Measurements from ENCODE around the gene HOXA7.

HOXA7 gene

GRCh38 chr7:27182285-27182841 lies 25.9 kb upstream of the HOXA7 start:
- DNase-seq (ENCODE audit: low read depth) = no peak

- no peak for DNase-seq (ENCODE audit: low read depth)
Observed at GRCh38 chr7:27181795-27182275, 25.4 kb upstream of the HOXA7 start.

- no peak for DNase-seq (ENCODE audit: low read depth)
Observed at GRCh38 chr7:27180431-27181420, 24.3 kb upstream of the HOXA7 start.

GRCh38 chr7:27179503-27180430 lies 23.3 kb upstream of the HOXA7 start:
- DNase-seq (ENCODE audit: low read depth) = peak; percentile 38

GRCh38 chr7:27179030-27179429 lies 22.6 kb upstream of the HOXA7 start:
- DNase-seq (ENCODE audit: low read depth) = no peak

GRCh38 chr7:27178366-27178765 lies 21.9 kb upstream of the HOXA7 start:
- no peak for DNase-seq (ENCODE audit: low read depth)

- no peak for DNase-seq (ENCODE audit: low read depth)
Observed at GRCh38 chr7:27177795-27178320, 21.4 kb upstream of the HOXA7 start.

GRCh38 chr7:27176962-27177794 lies 20.7 kb upstream of the HOXA7 start:
- DNase-seq (ENCODE audit: low read depth) = no peak

- DNase-seq (ENCODE audit: low read depth) = no peak
Observed at GRCh38 chr7:27176524-27176845, 20.0 kb upstream of the HOXA7 start.

- no peak for DNase-seq (ENCODE audit: low read depth)
Observed at GRCh38 chr7:27175626-27176523, 19.4 kb upstream of the HOXA7 start.

- no peak for DNase-seq (ENCODE audit: low read depth)
Observed at GRCh38 chr7:27174874-27175625, 18.6 kb upstream of the HOXA7 start.

- DNase-seq (ENCODE audit: low read depth) = no peak
Observed at GRCh38 chr7:27173956-27174873, 17.7 kb upstream of the HOXA7 start, which contains the start of gene HOXA10. TSS of gene HOXA10 (minus strand) at chr7:27174320. CDS start at chr7:27174306, 14 bp downstream.

GRCh38 chr7:27173511-27173955 lies 17.1 kb upstream of the HOXA7 start:
- DNase-seq (ENCODE audit: low read depth) = no peak

GRCh38 chr7:27172823-27173510 lies 16.5 kb upstream of the HOXA7 start:
- no peak for DNase-seq (ENCODE audit: low read depth)

GRCh38 chr7:27172315-27172774 lies 15.9 kb upstream of the HOXA7 start:
- no peak for DNase-seq (ENCODE audit: low read depth)

- DNase-seq (ENCODE audit: low read depth) = no peak
Observed at GRCh38 chr7:27171637-27172314, 15.3 kb upstream of the HOXA7 start.

- no peak for DNase-seq (ENCODE audit: low read depth)
Observed at GRCh38 chr7:27171325-27171636, 14.8 kb upstream of the HOXA7 start.
